ENCODE data around the gene FBF1.

DNA sequence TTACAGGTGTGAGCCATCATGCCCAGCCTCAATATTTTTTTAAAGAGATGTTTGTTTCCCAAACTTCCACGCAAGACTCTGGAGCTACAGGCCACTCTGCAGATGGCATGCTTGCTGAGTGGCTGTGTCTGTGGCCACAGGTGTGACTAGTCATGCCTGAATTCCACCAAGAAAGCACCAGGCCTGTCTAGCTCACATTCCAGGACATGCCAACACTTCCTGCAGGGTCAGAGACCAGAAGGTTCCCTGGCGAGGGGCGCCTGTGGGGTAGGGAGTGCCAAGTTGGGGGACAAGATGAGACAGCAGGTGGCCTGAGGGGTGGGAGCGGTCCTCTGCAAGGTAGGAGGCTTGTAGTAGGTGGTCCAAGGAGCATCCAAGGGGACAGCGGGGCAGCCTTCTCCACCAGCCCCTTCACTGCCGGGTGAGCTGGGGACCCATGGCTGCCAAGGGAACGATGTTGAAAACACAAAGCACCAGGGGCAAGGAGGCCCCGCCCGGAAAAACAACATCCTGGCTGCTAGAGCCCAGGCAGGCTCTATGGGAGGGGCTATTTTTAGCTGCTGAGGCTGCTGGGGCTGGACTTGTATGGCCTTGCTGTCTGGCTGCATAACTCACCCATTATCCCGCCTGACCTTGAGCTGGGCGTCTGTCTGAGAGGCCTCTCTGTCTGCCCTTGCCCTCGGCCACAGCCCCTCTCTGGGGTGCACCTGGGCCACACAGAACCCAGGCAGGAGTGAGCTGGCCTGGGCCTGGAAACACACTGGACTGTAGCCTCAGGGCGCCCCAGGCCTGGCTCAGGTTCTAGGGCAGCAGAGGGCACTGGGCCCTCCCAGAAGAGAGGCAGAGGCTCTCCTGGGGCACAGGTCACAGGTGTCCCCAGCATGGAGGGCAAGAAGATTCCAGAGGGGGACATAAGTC, 68.1 kb downstream of the FBF1 start:
- no peak for TF ChIP-seq LEF1 (IDR thresholded peaks at IDR 0.05; ENCODE audit: borderline replicate concordance)
- TF ChIP-seq FOXA1 (IDR thresholded peaks at IDR 0.05) = no peak
- no peak for TF ChIP-seq BHLHE40 (IDR thresholded peaks at IDR 0.05; ENCODE audit: borderline replicate concordance)
- TF ChIP-seq CTBP1 (IDR thresholded peaks at IDR 0.05; ENCODE audit: borderline replicate concordance) = no peak
- no peak for TF ChIP-seq SUZ12 (IDR thresholded peaks at IDR 0.05)
- TF ChIP-seq FOXM1 (IDR thresholded peaks at IDR 0.05; ENCODE audit: borderline replicate concordance) = no peak
- TF ChIP-seq PKNOX1 (IDR thresholded peaks at IDR 0.05) = no peak
- no peak for TF ChIP-seq TARDBP (IDR thresholded peaks at IDR 0.05)
- TF ChIP-seq HDGF (IDR thresholded peaks at IDR 0.05; ENCODE audit: borderline replicate concordance) = no peak
- no peak for TF ChIP-seq NFRKB (IDR thresholded peaks at IDR 0.05)

All from HEK293T (cell line).